NCI-H82 (cell line): ENCODE data around the gene FOXM1.

Experiments used
- DNase-seq: peaks from one replicate; lab custom pipeline; 2025; lab: John Stamatoyannopoulos, UW

FOXM1 gene

DNA sequence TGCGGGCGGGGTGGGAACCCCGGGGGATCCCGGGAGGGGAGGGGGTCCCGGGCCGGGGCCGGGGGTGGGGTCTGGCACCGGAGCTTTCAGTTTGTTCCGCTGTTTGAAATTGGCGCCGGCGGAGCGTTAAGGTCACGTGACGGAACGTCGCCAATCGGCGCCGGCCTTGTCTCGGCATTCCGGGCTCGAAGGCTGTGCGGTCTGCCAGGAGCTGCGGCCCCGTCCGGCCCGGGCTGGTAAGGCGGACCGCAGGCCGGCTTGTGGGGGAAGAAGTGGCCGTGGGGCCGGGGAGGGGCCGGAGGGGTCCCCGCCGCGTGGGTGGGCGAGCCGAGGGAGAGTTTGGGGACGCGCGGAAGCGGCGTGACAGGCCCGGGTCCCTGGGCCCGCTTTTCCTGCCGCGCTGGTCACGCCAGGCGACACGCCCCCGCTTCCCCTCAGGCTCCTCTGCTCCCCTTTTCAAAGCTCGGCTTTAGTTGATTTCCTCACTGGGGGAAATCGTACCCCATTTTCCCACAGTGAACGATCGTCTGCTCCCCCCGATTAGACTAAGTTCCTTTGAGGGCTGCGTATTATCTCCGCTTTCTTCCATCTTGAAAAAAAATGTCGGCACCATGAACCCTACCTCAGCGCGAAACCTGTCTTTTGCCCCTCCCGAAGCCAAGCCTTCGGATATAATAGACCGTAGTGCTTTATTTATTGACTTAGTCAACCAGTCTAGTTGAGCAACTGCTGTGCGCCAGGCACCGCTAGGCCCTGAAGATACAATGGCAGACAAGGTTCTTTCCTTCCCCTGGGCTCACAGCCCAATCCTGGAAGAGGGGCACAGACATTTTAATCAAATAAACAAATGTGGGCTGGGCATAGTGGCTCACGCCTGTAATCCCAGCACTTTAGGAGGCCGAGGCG, at the start of gene FOXM1, which contains the start of gene RHNO1:
TSS of gene FOXM1 (minus strand) at position 128 of the 906 bp plus-strand sequence. CDS start 2,696 bp downstream, outside the sequence.
TSS of gene RHNO1 (plus strand) at position 177 of the 906 bp plus-strand sequence. CDS start 8,144 bp downstream, outside the sequence.
- DNase-seq, result peak; percentile 92

DNA sequence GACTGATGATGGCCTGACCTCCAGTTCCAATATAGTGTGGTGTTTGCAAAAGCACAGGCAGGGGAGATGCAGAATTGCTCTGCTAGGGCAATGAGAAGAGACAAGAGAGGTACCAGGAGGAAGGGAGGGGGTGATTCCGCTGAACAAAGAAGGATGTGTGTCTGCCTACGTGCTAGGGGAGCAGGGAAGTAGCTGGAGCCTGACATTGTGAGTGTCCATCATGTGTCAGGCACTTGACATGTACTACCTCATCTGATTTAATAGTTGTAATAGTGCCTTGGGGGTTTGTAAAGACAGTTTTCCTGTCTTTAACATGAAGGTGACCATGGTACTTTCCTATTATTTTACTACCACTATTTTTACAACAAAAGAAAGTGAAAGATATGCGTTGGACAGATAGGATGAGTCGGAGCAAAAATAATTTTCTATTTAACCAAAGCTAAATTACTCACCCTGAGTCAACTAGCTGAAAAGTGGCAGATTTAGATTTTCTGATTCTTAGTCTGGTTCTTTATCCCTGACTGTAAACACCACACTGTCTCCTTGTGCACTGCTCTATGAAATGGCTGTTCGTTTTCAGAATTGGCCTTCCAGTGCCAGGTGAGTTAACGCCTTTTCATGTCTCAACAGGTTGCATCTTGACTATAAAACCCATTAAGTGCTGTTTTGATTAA, 48.5 kb upstream of the FOXM1 start:
- no peak for DNase-seq

- no peak for DNase-seq
Observed at GRCh38 chr12:2924019-2924418, 47.0 kb upstream of the FOXM1 start.

DNA sequence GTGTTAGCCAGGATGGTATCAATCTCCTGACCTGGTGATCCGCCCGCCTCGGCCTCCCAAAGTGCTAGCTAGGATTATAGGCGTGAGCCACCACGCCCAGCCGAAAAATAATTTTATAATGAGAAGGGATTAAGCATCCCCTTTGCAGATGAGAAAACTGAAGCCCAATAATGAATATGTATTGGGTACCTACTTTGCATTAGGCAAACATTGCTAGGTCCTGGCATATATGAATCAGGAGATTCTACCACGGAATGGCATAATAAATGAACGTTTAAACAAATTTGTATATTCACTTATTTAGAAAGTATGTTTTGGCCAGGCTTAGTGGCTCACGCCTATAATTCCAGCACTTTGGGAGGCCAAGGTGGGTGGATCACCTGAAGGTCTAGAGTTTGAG, 46.1 kb upstream of the FOXM1 start:
- no peak for DNase-seq

DNA sequence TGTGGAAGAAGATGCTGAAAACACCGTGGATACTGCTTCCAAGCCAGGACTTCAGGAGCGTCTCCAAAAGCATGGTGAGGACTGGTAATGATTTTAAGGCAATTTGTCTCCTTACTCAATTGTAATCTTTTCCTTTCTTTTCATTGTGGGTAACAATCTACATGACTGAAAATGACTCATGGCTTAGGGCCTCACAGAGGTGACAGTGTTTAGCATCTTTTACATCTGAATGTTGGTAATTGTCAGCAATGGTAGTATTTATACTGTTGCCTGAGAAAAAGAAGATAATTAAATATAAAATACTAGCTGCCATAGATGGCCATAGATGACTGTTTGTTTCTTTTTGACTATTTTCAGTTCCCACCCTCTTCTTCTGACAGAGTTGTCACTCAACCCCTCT, 45.4 kb upstream of the FOXM1 start:
- no peak for DNase-seq

DNA sequence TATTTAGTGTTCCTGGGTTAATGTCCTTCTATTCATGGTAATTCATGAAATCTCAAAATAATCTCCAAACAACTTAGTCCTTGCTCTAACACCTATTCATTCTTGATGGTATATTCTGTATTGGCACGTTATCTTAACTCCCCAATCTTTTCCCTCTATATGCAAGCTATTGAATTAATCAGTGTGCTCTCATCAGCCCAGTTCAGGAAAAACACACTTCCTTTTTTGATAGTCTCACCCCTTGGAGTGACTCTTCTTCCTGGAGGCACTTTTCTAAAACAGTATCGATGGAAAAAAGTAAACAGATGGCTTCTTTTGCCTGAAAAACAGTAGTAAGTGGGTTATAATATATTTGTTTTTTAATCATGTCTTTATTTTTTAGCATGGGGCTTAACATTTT, 42.3 kb upstream of the FOXM1 start:
- DNase-seq, result no peak

DNA sequence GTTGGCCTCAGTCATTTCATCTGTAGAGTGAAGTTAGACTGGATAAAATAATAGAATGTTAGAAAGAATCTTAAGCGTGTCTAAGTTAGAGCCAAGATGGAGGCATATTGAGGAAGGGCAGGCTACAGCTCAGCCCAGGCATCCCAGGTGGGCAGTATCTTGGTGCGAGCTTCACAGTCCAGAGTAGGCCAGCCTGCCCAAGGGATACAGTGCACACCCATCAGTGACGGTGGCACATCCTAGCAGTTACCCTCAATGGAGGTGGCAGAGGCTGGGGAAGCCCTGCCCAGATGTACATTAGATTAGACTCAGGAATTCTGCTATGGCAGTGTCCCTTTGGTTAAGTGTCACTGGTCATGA, 35.2 kb upstream of the FOXM1 start:
- no peak for DNase-seq

DNA sequence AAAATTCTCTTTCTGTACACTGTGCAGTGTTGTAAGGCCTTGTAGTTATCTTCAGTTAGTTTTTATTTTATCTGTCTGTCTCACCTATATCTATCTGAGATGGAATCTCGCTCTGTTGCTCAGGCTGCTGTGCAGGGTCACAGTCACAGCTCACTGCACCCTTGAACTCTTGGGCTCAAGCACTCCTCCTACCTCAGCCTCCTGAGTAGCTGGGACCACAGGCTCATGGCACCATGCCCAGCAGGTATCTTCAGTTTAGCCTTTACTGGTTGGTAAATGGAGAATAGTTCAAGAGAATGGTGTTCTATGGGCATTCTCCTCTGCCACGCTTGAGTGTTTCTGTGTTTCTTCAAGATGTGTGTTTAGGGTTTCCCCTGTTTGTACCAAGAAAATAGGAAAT, 27.3 kb upstream of the FOXM1 start:
- DNase-seq, result no peak

GRCh38 chr12:2902272-2902880, 25.4 kb upstream of the FOXM1 start:
- no peak for DNase-seq

DNA sequence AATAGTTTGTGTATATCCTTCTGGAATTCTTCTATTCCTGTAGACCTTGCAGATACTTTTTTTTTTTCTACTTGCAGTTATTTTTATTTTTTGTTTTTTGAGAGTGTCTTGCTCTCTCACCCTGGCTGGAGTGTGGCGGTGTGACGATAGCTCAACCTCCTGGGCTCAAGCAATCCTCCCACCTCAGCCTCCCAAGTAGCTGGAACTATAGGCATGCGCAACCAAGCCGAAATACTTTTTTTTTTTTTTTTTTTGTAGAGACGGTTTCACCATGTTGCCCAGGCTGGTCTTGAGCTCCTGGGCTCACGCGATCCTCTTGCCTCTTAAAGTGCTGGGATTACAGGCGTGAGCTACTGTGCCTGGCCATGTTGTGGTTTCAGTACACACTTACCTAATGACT, 23.7 kb upstream of the FOXM1 start:
- no peak for DNase-seq

DNA sequence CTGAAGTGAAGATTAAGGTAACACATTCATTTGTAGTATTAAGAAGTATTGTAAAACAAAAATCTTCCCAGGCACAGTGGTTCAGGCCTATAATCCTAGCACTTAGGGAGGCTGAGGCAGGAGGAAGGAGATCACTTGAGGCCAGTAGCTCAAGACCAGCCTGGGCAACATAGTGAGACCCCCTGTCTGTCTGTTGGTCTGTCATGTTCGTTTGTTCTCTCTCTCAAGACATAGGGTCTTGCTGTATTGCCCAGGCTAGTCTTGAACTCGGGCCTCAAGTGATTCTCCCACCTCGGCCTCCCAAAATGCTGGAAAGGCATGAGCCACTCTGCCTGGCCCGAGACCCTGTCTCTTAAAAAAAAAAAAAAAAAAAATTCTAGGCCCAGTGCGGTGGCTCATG, 20.4 kb upstream of the FOXM1 start:
- DNase-seq, result no peak

DNA sequence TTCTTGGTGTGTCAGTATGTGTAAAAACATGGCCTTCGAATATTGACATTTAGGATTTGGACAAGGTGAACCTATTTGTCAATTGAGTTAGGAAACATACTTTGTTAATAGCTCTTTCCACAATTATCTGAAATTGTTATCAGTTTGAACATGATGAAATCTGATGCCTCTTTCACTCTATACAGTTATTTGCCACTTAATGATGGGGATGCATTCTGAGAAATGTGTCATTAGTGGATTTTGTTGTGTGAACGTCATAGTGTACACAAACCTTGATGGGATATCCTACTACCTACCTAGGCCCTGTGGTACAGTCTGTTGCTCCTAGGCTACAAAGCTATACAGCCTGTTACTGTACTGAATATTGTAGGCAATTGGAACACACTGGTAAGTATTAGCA, 18.5 kb upstream of the FOXM1 start:
- DNase-seq, result no peak

DNA sequence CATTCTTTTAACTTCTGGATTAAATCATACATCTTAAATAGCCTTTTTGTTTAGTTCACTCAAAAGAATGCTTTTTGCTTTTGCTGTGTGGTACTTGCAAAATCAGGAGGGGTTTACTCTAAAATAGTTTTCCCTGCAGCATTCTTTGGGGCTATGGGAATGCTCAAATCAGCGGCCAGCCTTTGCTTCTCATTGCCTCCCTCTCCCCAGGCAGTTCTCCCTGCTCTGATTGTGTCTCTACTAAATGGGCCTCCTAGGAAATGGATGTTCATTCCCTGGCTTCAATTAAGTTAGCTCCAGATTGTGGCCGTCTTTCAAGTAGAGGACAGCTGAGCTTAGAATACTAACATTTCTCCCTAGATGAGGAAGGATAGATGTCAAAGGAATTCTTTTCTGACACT, 18.1 kb upstream of the FOXM1 start:
- DNase-seq, result no peak

DNA sequence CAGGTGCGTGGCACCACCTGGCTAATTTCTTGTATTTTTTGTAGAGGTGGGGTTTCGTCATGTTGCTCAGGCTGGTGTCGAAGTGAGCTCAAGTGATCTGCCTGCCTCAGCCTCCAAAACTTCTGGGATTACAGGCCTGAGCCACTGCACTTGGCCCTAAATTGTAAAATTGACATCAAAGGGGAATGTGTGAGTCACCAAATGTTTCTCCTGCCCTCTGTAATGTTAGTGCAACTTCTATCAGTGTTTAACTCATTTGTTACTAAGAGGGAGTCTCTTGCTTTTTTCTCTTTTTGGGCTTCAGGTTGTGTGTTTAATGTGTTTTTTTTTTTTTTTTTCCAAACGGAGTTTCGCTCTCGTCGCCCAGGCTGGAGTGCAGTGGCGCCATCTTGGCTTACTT, 16.0 kb upstream of the FOXM1 start:
- no peak for DNase-seq

- no peak for DNase-seq
Observed at GRCh38 chr12:2892246-2892645, 15.3 kb upstream of the FOXM1 start.

DNA sequence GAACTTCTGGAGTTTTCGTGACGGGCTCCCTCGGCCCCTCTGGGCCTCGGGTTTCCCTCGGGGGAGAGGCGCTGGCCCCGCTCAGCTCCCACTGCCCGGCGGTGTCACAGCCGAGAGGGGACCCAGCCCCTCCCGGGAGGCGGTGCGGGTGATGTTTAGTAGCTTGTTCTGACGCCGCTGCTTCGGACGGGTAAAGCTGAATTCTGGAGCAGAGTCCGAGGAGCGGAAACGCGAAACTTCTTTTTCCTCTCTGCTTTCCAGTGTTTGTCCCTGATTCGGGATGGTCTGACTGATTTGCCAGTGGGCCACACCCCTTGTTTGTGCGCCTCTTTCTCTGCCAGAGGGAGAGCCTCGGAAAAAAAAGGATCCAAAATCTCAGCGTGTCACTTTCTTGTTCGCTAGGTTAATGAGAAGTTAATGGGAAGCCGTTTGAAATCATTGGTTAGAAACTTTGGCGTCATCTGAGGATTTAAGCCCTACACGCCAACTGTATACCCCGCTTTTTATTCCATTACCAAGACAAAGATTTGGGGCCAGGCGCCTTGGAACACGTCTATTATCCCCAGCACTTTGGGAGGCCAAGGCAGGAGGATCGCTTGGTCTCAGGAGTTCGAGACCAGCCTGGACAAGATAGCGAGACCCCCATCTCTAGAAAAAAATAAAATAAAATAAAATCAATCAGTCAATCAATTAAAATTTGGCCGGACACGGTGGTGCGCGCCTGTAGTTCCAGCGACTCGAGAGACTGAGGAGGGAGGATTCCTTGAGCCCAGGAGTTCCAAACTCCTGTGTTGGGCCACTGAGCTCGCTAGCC, 14.5 kb upstream of the FOXM1 start:
- peak; percentile 69 for DNase-seq

- DNase-seq, result peak; percentile 99
Observed at GRCh38 chr12:2890388-2891239, 13.6 kb upstream of the FOXM1 start, which contains the start of gene TULP3. TULP3 (plus strand) TSS chr12:2890891; CDS start chr12:2890948, 57 bp downstream.

DNA sequence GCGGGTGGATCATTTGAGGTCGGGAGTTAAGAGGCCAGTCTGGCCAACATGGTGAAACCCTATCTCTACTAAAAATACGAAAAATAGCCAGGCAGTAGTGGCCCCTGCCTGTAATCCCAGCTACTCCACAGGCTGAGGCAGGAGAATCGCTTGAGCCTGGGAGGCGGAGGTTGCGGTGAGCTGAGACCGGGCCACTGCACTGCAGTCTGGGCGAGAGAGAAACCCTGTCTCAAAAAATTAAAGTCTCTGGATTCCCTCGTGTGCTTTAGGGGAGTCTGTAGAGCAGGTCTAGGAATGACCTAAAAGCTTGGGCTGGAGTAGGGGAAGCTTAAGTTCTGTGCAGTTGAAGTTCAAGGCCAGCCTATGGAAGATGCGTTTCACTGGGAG, 13.0 kb upstream of the FOXM1 start:
- no peak for DNase-seq

- no peak for DNase-seq
Observed at GRCh38 chr12:2886768-2887450, 9.9 kb upstream of the FOXM1 start.

DNA sequence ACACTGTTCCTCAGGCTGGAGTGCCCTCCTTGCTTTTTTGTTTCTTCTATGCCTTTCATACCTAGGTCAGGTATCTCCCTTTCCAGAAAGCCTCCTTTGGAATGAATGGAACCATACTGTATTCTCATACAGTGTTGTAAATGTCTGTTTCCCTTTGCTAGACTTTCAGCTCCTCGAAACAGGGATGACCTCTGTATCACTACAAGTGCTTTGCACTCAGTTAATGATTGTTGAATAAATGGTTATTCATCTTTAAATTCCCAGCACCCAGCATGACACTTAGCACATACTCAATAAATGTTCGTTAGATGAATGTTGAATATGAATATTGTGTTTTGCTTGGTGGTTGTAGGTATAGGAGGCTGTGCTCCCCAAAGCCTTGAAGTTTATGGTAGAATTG, 7.8 kb upstream of the FOXM1 start:
- DNase-seq, result no peak
